ENCODE data around the gene ARHGEF17.

Gene ARHGEF17

DNA sequence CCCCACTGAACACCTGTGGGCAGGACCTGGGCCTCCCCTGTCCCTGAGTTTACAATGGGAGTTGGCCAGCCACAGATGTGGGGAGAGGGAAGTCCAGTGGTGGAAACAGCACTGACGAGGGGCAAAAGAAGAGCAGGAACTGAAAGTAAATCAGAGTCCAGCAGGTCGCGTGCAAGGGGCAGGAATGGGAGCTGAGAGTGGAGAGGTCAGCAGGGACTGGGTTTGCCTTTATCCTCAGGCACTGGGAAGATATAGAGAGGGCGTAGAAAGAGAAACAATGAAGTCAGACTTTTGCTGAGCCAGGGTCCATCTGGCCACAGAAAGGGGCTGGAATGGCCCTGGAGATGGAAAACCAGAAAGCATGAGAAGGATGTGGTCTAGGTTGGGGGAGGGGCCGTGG lies 27.4 kb upstream of the ARHGEF17 start:
- Mint-ChIP-seq H3K4me1 (no peaks in the 10 kb centered on the region), H3K4me3 (no peak overlapping the region), H3K9me3 (no peaks in the 10 kb centered on the region)

DNA sequence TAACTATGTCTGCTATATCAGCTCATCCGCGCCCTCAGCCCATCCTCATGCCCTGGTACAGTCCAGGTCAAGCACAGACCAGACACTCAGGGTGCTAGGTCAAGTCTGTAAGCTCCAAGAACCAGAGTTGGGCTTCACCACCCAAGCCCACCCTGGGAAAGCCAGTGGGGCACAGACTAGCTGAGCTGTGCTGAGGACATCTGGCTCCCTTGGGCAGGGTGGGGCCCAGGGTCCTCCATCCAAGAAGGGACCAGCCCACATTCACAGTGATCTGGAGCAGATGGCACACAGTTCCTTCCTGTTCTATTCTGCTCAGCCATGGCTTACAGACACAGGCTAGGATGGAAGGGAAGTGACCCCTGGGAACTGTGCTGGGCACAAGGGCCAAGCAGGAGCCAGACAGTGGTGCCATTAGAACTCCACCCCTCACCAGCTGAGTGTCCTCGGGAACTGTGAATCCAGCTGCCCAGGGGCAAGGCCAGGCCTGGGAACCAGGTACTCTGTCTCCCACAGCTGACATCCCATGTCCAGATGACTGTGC lies 26.8 kb upstream of the ARHGEF17 start:
- Mint-ChIP-seq H3K27me3 (ENCODE audit: low read depth) (peaks cover 10% of the 10 kb centered on the region), H3K4me1 (no peaks in the 10 kb centered on the region), H3K27ac (no peak overlapping the region), H3K36me3 (ENCODE audit: low read depth) (no peaks in the 10 kb centered on the region), H3K9me3 (no peaks in the 10 kb centered on the region), H3K4me3 (no peak overlapping the region)
- TF ChIP-seq, protein P1, sequence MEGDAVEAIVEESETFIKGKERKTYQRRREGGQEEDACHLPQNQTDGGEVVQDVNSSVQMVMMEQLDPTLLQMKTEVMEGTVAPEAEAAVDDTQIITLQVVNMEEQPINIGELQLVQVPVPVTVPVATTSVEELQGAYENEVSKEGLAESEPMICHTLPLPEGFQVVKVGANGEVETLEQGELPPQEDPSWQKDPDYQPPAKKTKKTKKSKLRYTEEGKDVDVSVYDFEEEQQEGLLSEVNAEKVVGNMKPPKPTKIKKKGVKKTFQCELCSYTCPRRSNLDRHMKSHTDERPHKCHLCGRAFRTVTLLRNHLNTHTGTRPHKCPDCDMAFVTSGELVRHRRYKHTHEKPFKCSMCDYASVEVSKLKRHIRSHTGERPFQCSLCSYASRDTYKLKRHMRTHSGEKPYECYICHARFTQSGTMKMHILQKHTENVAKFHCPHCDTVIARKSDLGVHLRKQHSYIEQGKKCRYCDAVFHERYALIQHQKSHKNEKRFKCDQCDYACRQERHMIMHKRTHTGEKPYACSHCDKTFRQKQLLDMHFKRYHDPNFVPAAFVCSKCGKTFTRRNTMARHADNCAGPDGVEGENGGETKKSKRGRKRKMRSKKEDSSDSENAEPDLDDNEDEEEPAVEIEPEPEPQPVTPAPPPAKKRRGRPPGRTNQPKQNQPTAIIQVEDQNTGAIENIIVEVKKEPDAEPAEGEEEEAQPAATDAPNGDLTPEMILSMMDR (IDR thresholded peaks at IDR 0.05; ENCODE audit: unreplicated experiment in 3 of 3), result no peak

More for the DNA sequence above, 27.4 kb upstream of the ARHGEF17 start:
- TF ChIP-seq, protein P1 (IDR thresholded peaks at IDR 0.05; ENCODE audit: unreplicated experiment in 3 of 3), result no peak
- H3K27ac Mint-ChIP-seq, result no peak overlapping the region
- H3K27me3 Mint-ChIP-seq (ENCODE audit: low read depth), result peaks cover 11% of the 10 kb centered on the region
- no peaks in the 10 kb centered on the region for H3K36me3 Mint-ChIP-seq (ENCODE audit: low read depth)

DNA sequence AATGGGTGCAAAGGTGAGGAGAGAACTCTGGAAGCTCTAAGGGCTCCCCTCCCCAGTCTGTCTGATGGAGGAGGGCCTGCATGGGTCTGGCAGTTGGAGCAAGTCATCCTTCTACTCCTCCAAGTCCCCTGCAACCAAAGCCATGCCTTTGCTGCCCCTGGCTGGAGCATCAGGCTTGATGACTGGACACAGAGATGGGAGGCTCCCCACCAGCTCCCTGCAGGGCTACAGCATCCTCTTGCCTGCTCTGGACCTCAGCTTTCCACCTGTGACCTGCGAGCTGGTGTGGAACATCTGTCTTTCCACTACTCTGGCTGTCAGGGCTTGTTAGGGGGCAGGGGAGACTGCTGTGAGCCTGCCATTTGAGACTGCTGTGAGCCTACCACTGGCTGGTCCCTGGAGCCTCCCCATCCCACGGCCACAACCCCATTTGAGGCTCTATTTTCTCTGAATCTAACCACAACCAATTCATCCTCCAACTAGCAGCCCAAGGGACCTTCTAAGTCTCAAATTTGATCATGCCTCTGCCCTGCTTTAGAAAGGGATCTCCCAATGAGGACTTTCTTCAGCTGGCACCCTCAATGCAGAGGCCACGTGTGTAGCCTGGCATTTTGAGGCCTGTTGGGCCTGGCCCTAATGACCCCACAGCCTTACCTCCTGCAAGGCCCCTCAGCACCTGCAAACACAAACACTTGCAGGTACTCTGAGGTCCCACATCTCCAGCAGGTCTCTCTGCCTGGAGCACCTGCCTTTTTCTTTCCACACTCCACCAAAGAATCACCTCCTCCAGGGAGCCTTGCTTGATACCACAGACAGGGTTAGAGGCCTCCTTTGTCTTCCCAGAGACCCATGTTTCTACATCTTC lies 26.0 kb upstream of the ARHGEF17 start:
- TF ChIP-seq, protein P1 (IDR thresholded peaks at IDR 0.05; ENCODE audit: unreplicated experiment in 3 of 3), result no peak
- Mint-ChIP-seq H3K9me3 (no peaks in the 10 kb centered on the region), H3K36me3 (ENCODE audit: low read depth) (no peaks in the 10 kb centered on the region), H3K4me3 (no peak overlapping the region), H3K27me3 (ENCODE audit: low read depth) (peaks cover 10% of the 10 kb centered on the region), H3K4me1 (peaks cover 3% of the 10 kb centered on the region), H3K27ac (no peak overlapping the region)

DNA sequence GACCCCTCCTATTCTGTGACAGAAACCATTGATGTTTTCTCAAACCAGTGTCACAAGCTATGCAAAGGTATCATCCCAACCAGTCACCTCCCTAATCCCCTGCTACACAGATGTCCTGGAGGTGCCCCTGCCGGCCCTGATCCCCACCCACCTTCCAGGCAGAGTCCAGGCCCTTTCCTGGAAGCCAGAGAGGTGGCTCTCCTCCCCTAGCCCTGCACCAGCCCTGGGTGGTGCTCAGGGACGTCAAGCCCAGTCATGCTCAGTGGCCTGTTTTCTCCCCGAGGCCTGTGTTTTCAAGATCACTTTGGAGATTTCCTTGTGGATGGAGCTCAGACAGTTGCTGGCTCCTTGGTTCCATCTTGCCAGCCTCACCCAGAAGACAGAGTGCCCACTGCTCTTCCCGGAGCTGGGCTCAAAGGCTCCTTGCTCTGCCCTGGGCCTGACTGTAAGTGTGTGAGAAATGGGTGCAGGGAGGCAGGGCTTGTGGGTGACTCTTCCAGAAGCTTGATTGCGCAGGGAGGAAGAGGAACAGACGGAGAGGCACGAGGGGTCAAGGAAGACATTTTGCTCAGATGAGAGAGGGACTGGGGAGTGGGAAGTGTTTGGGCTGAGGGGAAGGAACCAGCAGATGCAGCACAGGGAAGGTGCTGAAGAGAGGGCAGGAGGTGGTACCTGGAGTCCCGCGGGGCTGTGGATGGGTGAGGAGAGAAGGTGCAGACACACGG lies 24.6 kb upstream of the ARHGEF17 start:
- Mint-ChIP-seq H3K27ac (no peak overlapping the region), H3K4me3 (no peak overlapping the region), H3K9me3 (no peaks in the 10 kb centered on the region), H3K36me3 (ENCODE audit: low read depth) (no peaks in the 10 kb centered on the region), H3K27me3 (ENCODE audit: low read depth) (peaks cover 10% of the 10 kb centered on the region), H3K4me1 (peaks cover 10% of the 10 kb centered on the region)
- TF ChIP-seq, protein P1 (IDR thresholded peaks at IDR 0.05; ENCODE audit: unreplicated experiment in 3 of 3), result no peak

DNA sequence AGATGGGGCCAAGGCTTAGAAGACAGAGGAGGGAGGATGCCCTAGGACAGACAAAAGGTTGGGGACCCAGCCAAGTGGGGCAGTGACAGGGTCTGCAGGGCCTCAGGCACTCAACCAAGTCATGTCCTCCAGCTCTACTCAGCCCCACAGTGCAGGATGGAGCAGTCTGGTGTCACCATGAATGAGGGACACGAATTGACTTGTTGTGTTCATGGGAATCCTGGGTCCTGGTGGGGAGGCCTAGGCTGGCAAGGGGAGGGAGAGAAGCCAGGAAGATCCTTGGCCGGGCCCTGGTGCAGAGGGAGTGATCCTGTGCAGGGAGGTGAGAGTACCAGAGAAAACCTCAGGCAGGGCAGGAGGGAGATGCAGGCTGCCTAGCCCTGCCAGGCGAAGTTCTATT lies 24.0 kb upstream of the ARHGEF17 start:
- no peaks in the 10 kb centered on the region for H3K36me3 Mint-ChIP-seq (ENCODE audit: low read depth)
- H3K9me3 Mint-ChIP-seq, result no peaks in the 10 kb centered on the region
- no peak overlapping the region for H3K4me3 Mint-ChIP-seq
- H3K27ac Mint-ChIP-seq, result no peak overlapping the region
- H3K27me3 Mint-ChIP-seq (ENCODE audit: low read depth), result peaks cover 10% of the 10 kb centered on the region
- H3K4me1 Mint-ChIP-seq, result peaks cover 14% of the 10 kb centered on the region
- TF ChIP-seq, protein P1 (IDR thresholded peaks at IDR 0.05; ENCODE audit: unreplicated experiment in 3 of 3), result no peak

Measured in nephron (organoid).